OCI-M2 (cell line): Measurements from ENCODE around the gene EMSY.

Experiments used
- DNase-seq: peaks from one replicate; lab custom pipeline; 2025; ENCODE audit not compliant: unreplicated experiment; lab: John Stamatoyannopoulos, UW

The EMSY gene

GRCh38 chr11:76513654-76514034 is 68.8 kb downstream of the EMSY start:
- DNase-seq = no peak

- DNase-seq = no peak
Measured at GRCh38 chr11:76515494-76515893, 70.7 kb downstream of the EMSY start.

DNA sequence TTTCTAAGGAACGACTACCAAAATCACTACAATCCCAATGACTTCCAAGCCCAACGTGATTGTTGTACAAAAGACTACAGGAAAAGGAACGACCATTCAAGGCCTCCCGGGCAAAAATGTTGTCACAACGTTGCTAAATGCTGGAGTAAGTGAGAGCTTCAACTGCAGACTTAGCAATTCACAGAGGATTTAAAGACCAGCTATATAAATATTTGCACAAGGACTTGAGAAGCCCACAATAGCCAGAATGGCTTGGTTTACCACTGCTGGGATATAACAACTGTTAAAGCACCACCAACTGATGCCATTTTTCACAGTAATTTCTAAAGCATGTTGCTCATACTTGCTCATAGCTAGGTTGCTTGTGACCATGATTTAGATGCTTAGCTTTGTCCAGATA is 78.3 kb downstream of the EMSY start:
- no peak for DNase-seq

DNA sequence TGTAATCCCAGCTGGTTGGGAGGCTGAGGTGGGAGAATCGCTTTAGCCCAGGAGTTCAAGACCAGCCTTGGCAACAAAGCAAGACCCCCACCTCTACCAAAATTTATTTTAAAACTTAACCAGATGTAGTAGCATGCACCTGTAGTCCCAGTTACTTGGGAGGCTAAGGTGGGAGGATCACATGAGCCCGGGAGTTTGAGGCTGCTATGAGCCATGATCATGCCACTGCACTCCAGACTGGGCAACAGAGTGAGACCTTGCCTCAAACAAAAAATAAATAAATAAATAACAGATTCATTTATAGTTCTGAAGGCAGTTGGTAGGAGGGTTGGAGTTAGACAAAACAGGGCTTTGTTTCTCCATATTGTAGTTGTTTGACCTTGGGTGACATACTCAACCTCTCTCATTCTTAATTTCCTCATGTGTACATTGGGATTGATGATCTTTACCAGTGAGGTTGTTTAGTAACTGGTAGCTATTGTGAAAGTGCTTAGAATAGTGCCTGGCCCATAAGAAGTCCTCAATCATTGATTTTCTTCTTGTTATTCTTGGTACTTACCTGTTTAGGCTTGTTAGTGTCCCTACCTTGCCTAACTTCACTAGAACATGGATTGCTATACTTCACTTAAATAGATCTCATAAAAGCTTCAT is 79.1 kb downstream of the EMSY start:
- no peak for DNase-seq

DNA sequence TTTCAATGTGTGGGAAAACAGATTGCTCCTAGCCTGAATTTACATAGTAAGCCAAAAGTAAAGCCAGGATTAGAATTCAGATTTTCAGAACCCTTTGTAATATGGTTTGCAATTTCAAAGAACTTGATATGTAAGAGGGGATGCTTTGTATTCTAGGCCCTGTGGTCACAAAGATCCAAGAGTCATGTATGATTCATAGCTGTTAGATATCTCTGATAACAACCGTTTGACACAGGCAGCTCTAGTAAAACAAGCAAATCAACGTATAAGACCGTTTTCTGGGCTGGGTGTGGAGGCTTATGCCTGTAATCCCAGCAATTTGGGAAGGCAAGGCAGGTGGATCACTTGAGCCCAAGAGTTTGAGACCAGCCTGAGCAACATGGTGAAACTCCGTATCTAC is 79.6 kb downstream of the EMSY start:
- DNase-seq = no peak

DNA sequence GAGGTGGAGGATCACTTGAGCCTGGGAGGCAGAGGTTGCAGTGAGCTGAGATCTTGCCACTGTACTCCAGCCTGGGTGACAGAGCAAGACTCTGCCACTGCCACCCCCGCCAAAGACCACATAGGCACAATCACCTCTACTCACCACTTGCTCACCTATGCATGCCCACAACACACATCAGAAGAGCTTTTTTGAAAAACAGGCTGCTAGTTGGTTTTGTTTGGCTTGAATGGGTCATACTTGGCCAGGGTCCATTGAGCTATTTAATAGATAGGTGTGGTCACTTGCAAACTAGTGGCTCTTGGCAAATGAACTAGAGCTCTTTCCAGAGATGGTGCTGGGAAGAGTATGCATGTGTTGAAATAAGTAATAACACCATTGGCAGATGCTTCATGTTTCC is 80.1 kb downstream of the EMSY start:
- DNase-seq = no peak

- DNase-seq = no peak
Measured at GRCh38 chr11:76526878-76527277, 82.1 kb downstream of the EMSY start.

DNA sequence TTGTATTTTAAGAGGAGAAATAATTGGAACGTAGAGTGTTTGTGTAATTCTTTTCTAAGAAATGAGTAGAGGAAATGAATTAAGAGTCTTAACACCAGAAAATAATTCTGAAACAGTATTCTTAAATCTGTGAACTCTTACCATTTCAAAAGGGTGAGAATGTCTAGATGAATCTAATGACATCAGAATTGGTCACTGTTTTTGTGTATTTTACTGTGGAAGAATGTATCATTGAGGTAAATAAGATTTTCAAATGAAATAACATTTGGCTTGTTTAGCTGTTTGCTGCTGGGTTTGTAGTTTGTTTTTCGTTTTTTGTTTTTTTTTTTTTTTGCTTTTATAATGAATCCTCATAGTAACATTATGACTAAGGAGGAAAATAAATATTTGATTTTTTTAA is 97.6 kb downstream of the EMSY start:
- no peak for DNase-seq

GRCh38 chr11:76543006-76543703 is 98.3 kb downstream of the EMSY start:
- DNase-seq = no peak

- DNase-seq = no peak
Measured at GRCh38 chr11:76550781-76551180, 106.0 kb downstream of the EMSY start.

GRCh38 chr11:76551400-76551799 is 106.6 kb downstream of the EMSY start:
- no peak for DNase-seq

DNA sequence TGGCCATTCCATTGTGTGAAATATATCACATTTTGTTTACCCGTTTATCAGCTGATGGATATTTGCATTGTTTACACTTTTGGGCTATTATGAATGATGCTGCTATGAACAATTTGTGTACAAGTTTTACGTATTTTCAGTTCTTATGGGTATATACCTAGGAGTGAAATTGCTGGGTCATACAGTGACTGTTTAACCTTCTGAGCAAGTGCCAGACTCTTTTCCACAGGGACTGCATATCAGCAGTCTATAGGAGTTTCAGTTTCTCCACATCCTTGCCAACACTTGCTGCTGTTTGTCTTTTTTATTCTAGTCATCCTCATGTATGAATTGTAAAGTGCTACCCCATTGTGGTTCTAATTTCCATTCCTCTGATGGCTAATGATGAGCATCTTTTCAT is 108.2 kb downstream of the EMSY start:
- no peak for DNase-seq

DNA sequence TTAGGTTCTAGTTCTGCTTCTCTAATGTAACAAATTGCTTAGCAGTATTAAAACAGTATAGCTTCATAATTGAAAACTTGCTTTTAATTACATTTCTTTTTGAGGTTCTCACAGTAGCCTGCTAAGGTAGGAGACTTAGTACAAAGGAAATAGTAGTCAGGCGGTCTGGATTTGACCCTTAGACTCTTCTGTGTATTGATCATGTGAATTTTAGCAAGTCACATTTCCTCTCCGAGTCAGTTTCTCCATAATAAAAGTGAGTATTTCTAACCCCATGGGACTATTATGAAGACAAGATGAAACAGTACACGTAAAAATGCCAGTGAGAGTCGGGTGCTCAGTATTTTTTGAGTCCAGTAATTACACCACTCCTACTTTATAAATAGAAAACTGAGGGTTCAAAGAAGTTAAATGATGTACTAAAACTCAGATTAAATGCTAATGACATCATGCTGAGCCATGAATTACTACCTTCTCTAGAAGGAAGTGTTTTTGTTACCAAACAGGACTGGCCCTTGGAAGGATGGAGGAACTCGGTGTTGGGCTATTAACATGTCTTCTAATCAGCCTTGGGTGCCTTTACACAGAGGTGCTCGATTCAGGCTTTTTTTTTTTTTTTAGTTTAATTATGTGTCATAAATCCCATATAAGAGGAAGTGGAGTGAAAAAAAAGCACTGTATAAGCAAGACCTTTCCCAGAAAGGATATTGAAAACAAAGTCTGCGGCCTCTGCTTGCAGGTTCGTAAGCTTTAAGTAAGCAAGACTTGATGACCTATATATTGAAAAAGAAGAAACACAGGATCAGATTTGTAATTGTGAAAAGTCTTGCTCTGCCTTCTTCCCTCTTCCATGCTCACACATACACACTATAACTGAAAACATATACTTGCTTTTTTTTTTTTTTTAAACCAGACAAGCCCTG is 109.0 kb downstream of the EMSY start:
- DNase-seq = no peak

- no peak for DNase-seq
Measured at GRCh38 chr11:76554767-76555166, 109.9 kb downstream of the EMSY start.

- DNase-seq = no peak
Measured at GRCh38 chr11:76557466-76557865, 112.6 kb downstream of the EMSY start.

- no peak for DNase-seq
Measured at GRCh38 chr11:76558473-76558872, 113.7 kb downstream of the EMSY start.

- DNase-seq = no peak
Measured at GRCh38 chr11:76558891-76559290, 114.1 kb downstream of the EMSY start.

DNA sequence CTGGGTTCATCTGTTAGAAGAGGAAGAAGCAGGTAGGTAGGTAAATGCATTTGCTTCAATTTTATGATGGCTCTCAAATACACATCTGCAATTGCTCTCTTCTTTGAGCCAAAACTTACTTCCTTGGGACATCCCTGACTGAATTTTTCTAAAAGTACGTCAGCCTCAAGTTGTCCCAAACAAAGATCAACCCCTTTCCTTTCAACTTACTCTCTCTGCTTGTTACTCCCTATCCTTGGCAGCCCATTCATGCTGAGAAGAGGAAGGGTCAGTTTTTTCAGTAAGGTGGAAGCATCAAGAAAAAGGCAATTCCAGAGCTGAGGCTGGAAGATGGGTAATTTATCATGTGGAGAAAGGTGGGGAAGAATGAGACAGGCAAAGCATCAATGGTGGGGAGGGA is 114.5 kb downstream of the EMSY start:
- DNase-seq = no peak

DNA sequence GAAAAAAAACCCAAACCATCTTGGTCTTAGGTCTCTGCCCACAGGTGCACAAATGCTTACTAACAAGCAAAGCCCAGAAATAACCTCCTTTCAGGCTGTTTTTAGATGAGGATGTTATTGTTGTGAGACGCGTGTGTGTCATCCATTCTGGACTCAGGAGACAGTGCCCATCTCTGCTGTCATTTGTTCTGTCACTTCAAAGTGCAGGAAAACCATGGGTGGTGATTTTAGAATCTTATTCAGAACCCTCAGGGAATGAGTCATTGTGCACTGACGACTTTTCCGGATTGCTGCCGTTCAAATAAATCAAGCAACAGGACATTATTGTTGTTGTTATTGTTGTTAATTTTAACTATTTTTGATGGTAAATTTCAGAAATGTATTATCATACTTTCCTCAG is 115.4 kb downstream of the EMSY start:
- DNase-seq = no peak

GRCh38 chr11:76561245-76561644 is 116.4 kb downstream of the EMSY start:
- DNase-seq = no peak

DNA sequence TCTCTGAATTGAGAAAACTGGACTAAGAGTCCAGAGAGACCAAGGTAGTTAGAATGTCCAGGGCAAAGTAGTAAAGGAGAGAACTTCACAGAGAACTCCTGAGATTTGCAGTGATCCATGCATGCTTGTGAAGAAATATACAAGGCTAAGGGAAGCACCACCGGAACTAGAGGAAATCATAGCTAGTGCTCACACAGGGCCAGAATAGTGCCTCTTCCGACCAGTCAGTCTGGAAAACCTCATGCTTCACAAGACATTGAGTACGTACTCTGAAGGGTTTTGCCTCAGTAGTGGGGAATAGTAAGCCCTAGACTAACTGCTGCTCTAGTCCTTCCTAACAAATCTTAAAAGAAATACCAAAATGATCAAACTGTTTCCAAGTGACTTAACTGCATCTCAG is 117.7 kb downstream of the EMSY start:
- DNase-seq = no peak

DNA sequence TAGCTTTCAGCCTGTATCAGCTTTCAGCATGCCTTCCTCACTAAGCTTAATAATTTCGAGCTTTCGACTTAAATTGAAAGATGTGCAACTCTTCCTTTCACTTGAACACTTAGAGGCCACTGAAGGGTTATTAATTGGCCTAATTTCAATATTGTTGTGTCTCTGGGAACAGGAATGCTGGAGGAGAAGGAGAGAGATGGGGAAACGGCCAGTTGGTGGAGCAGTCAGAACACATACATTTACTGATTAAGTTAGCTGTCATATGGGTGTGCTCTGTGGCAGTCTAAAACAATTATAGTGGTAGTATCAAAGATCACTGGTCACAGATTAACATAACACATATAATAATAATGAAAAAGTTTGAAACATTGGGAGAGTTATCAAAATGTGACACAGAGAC is 119.5 kb downstream of the EMSY start:
- no peak for DNase-seq
